WI38 (cell line): ENCODE results near the gene YDJC.
"Not testable (repeated sequence)": the region's sequence is repeated elsewhere in the genome, so short reads cannot be mapped to it uniquely, and the experiment has no call there.

Experiments used
- H3K4me3 ChIP-seq: 2 replicates; pipeline ENCODE4 v1.5.1; 2011; ENCODE audit warnings: low read depth, mild to moderate bottlenecking, control low read depth, low read length
- TF ChIP-seq, protein P1 (sequence below): IDR thresholded peaks from 2 replicates; pipeline ENCODE4 v1.5.1; 2012; ENCODE audit warnings: low read depth, mild to moderate bottlenecking, control low read depth, low read length

Gene YDJC

DNA sequence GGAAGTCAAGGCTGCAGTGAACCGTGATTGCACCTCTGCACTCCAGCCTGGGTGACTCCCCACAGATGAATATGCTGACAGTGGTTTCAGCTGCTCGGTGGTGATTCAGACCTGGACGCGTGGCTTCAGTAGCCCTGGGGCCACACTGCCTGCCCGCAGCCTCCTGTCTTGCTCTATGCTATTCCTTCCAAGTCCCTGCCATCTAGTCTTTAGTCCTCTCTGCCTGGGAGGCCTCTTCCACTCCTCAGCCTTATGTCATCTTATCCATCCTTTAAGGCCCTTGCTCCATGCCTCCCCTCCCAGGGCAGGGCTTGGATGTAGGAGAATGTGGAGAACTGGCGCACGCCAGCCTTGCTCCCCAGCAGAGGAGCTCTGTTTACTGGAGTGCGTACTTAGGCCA lies 23.0 kb downstream of the YDJC start:
- no peak overlapping the region for H3K4me3 ChIP-seq
- TF ChIP-seq, protein P1, sequence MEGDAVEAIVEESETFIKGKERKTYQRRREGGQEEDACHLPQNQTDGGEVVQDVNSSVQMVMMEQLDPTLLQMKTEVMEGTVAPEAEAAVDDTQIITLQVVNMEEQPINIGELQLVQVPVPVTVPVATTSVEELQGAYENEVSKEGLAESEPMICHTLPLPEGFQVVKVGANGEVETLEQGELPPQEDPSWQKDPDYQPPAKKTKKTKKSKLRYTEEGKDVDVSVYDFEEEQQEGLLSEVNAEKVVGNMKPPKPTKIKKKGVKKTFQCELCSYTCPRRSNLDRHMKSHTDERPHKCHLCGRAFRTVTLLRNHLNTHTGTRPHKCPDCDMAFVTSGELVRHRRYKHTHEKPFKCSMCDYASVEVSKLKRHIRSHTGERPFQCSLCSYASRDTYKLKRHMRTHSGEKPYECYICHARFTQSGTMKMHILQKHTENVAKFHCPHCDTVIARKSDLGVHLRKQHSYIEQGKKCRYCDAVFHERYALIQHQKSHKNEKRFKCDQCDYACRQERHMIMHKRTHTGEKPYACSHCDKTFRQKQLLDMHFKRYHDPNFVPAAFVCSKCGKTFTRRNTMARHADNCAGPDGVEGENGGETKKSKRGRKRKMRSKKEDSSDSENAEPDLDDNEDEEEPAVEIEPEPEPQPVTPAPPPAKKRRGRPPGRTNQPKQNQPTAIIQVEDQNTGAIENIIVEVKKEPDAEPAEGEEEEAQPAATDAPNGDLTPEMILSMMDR = no peak

DNA sequence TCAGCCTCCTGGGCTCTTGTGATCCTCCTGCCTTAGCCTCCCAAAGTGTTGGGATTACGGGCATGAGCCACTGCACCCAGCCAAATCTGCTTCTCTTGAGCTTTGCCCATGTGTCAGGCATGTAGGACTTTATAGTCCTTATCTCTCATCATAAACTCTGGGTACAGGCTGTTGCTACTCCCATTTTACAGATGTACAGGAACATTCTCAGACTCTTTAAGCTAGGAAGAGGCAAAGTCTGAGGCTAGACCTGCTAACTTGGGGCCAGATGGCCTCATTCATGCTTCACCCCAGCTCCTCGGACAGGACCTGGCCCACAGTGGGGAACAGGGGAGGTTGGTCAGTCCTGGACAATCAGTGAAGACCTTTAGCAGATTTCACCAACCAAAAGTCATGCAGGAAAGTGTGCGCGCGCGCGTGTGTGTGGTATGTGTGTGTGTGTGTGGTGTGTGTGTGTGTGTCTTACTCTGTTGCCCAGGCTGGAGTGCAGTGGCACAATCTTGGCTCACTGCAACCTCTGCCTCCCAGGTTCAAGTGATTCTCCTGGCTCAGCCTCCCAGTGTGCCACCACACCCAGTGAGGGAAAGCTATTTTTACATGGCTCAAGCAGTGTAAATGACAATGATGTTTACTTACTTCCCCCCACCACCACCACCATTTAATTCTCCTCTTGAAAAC lies 23.8 kb downstream of the YDJC start:
- TF ChIP-seq, protein P1 = no peak
- H3K4me3 ChIP-seq = no peak overlapping the region

- no peak overlapping the region for H3K4me3 ChIP-seq
- TF ChIP-seq, protein P1 = no peak
Observed at GRCh38 chr22:21603973-21604372, 25.8 kb downstream of the YDJC start.

- no peak overlapping the region for H3K4me3 ChIP-seq
- TF ChIP-seq, protein P1 = no peak
Observed at GRCh38 chr22:21602579-21602978, 27.2 kb downstream of the YDJC start.

DNA sequence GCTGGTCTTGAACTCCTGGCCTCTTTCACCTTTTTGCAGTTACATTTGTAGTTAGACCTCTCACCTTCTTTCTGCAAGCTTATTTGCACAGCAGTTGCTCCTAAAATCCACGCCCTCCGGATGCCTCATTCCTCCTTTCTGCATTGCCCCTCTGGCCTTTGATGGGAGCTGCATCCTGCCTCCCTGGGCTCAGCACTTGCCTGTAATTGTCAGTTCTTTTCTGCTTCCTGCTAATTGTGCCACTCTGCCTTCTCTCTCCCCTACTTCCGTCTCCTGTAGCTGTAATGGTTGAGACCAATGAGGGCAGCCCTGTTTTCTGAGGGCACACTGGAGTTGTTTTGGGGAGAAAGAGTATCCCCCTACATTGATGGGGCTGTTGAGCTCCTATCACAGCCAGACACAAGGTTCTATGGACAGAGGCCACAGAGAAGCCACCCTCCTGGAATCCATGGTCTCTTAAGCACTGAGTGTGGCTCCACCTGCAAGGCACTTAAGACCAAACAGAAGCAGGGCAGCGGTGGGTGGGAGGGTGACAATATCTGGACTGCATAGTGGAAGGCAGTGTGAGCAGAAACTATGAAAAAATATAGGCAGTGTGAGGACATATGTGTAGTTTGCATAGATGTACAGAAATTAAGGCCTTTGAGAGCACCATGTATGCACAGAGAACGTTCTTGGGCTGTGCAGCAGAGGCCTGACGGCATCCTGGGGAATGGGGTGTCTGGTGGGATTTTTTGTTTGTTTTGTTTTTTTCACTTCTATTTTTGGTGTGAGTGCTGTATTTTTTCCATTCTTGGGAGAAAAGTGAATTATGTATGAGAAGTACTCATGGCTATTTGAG lies 30.5 kb downstream of the YDJC start:
- no peak overlapping the region for H3K4me3 ChIP-seq
- TF ChIP-seq, protein P1 = no peak

GRCh38 chr22:21598302-21598701 lies 31.5 kb downstream of the YDJC start:
- TF ChIP-seq, protein P1 = no peak

GRCh38 chr22:21596356-21597135 lies 33.3 kb downstream of the YDJC start:
- not testable (repeated sequence) for H3K4me3 ChIP-seq

More at GRCh38 chr22:21598302-21598701, 31.5 kb downstream of the YDJC start:
- no peak overlapping the region for H3K4me3 ChIP-seq
